Left lung (tissue), 10 donors: ENCODE measurements around the gene WRAP73. TPM values are rescaled to one million over a fixed set of nuclear protein-coding genes. Genes with fewer than 3 reads are reported as not detected.

ENCODE experiments used
- ATAC-seq: fragments of 200-7000 bp; cut with Tn5 transposase; one replicate; pipeline ENCODE4 v1.9.1; 2020; ENCODE audit warnings: moderate library complexity
- DNase-seq, 4 donors: peaks; one replicate each; pipeline ENCODE4 v3.0.0-alpha.2; 2013 to 2020
- H3K27ac ChIP-seq, 2 donors: fragments of 200-600 bp; sonication (generic) in 1 of 2; one replicate each; pipeline versions ENCODE4 v1.5.0 to v1.8.0; 2020 to 2021
- H3K27me3 ChIP-seq, 2 donors: fragments of 200-600 bp; sonication (generic) in 1 of 2; one replicate each; pipeline versions ENCODE4 v1.5.0 to v1.8.0; 2020 to 2021
- H3K36me3 ChIP-seq, 2 donors: fragments of 200-600 bp; sonication (generic) in 1 of 2; one replicate each; pipeline versions ENCODE4 v1.5.0 to v1.8.0; 2020 to 2021
- H3K4me1 ChIP-seq, 2 donors: fragments of 200-600 bp; one replicate each; pipeline ENCODE4 v1.8.0; 2021
- H3K4me3 ChIP-seq, 2 donors: fragments of 200-600 bp; sonication (generic) in 1 of 2; one replicate each; pipeline versions ENCODE4 v1.5.0 to v1.8.0; 2020 to 2021; ENCODE audit warnings: mild to moderate bottlenecking in 1 of 2
- H3K9me3 ChIP-seq, 2 donors: fragments of 200-600 bp; sonication (generic) in 1 of 2; one replicate each; pipeline versions ENCODE4 v1.5.0 to v1.8.0; 2020 to 2021
- CTCF ChIP-seq, 2 donors: fragments of 200-600 bp; sonication (generic) in 1 of 2; IDR thresholded peaks; one replicate each; pipeline versions ENCODE4 v1.5.0 to v1.8.0; 2021; ENCODE audit warnings: antibody characterized with exemption in 2 of 2
- intact Hi-C, 2 donors: fragments of 100-400 bp; cut with DNase I; formaldehyde crosslinking; loops; one replicate each; pipeline versions ENCODE4 v1.11.2 to v1.14.2; 2022
- polyA plus RNA-seq, 6 donors: library from polyadenylated mRNA; unstranded; fragments of 120-200 nt; gene quantifications; one replicate each; pipeline ENCODE4 v1.2.1, GENCODE V29; 2013; ENCODE audit not compliant: insufficient read length in 6 of 6
- total RNA-seq, 2 donors: library from RNA; stranded (reverse); fragmentation: NEBNext Ultra II Directional; extraction: Animal tissue kit (Norgen Biotek cat#: 25700); gene quantifications; one replicate each; pipeline ENCODE4 v1.2.1, GENCODE V29; 2021
- donor health status: DM: no; HTN: yes; CAD: no.
- donor health status: DM: no; HTN: no; CAD: no.

Gene WRAP73
- total and polyA plus RNA-seq, 8 donors = 14.3 to 23.1 (median 16.0) TPM

DNA sequence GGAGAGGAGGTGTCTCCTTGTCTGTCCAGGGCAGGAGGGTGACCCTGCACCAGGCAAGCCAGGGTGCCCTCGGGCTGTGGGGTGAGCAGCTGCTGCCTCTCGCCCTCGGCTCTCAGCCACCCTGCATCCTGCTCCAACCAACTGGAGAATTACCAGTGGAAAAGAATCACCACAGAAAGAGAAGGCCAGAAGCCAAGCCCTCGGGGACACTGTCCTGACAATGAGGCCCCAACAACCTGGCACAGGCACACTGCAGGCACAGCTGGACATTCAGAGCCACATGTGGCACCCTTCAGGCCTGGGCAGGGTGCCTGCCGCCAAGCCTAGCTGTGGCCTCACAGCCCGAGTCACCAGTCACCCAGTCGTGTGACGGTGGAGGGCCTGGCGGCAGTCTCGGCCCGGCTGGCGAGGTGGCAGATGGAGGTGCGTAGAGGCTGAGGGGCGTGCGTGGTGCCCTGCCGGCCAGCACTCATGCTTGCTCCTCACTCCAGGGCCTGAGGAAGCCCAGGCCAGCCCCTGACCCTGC lies 50.6 kb downstream of the WRAP73 start:
- ATAC-seq = peak; percentile 62
- peaks cover 28 to 44% of the 10 kb centered on the region in 2 donors for H3K4me1 ChIP-seq

DNA sequence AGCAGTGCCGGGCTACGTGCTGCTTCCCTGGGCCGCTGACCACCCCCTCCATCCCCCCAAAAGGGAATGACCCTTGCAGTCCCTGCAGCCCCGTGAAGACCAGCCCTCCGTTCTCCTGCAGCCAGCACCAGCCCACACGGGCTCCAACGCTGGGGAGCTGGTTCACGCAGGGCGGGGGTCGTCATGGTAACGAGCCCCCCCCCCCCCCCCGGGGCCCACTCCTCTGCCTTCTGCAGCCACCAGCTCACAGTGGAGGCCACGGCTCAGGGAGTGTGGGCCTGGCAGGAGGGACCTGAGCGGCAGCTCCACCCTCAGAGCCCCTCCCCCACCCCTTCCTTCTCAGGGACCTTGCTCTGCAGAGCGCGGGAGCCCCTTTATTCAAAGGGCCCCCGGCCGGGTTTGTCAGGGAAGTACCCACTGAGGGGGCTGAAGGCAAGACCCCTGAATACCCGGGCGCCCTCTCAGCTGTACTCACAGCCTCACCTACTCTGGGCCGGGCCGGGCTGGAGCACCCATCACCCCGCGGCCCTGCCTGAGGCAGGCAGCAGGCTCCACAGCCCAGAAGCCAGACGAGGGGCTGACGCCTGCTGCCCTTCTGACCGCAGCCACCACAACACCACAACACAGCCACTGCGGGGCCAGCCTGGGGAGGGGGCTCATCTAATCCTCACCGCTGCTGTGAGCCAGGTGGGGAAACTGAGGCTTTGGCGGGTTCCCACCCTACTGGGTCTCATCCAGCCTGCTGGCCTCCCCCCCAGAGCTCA lies 51.2 kb downstream of the WRAP73 start:
- DNase-seq (no peak), ATAC-seq (peak; percentile 46)
- Histone ChIP-seq H3K4me1 (peaks cover 28 to 47% of the 10 kb centered on the region in 2 donors), H3K27ac (peak overlapping the region in 1 of 2 donors; percentile 28), H3K9me3 (no peaks in the 10 kb centered on the region), H3K4me3 (peak overlapping the region in 1 of 2 donors; percentile 5), H3K36me3 (no peaks in the 10 kb centered on the region), H3K27me3 (no peaks in the 10 kb centered on the region)
- intact Hi-C loops = no loop called here
- no peak for TF ChIP-seq CTCF (IDR thresholded peaks at IDR 0.05)

More for the DNA sequence above, 50.6 kb downstream of the WRAP73 start:
- H3K27ac ChIP-seq = no peak overlapping the region
- H3K9me3 ChIP-seq = no peaks in the 10 kb centered on the region
- no peak for TF ChIP-seq CTCF (IDR thresholded peaks at IDR 0.05)
- no peaks in the 10 kb centered on the region for H3K36me3 ChIP-seq
- H3K27me3 ChIP-seq = no peaks in the 10 kb centered on the region
- peak in 1 of 4 donors; percentile 53 for DNase-seq
- intact Hi-C loops = no loop called here
- no peak overlapping the region for H3K4me3 ChIP-seq

DNA sequence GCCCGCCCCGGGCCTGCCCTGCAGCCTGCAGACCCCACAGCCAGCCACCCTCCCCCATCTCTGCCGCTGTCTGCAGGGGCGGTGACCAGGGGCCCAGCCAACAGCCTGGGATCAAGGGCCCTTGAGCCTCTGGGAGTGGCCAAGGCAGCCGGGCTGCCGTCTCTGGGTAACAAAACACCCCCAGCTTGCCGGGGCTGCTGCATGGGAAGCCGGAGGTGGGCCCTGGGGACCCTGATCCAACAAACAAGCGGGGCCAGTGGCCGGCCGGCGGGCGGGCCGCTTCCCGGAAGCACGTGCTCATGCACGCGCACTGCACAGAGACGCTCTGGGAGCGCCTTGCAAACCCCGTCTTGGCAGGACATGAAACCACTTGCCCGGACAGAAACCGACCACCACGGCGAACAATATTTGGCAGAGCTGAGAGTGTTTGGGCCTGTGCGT lies 51.8 kb downstream of the WRAP73 start:
- peaks cover 28 to 51% of the 10 kb centered on the region in 2 donors for H3K4me1 ChIP-seq
- H3K4me3 ChIP-seq = peak overlapping the region in 1 of 2 donors; percentile 5
- no peaks in the 10 kb centered on the region for H3K9me3 ChIP-seq
- ATAC-seq (peak; percentile 79), DNase-seq (peak; percentile 70 to 96 (median 87))
- no peak for TF ChIP-seq CTCF (IDR thresholded peaks at IDR 0.05)
- H3K27me3 ChIP-seq = no peaks in the 10 kb centered on the region
- no peaks in the 10 kb centered on the region for H3K36me3 ChIP-seq
- peak overlapping the region in 1 of 2 donors; percentile 28 for H3K27ac ChIP-seq
- intact Hi-C loops = no loop called here

GRCh38 chr1:3597599-3597964 lies 52.3 kb downstream of the WRAP73 start:
- no peak for TF ChIP-seq CTCF (IDR thresholded peaks at IDR 0.05)
- peak overlapping the region in 1 of 2 donors; percentile 5 for H3K4me3 ChIP-seq
- H3K9me3 ChIP-seq = no peaks in the 10 kb centered on the region
- H3K27me3 ChIP-seq = no peaks in the 10 kb centered on the region
- H3K27ac ChIP-seq = no peak overlapping the region
- intact Hi-C loops = no loop called here
- ATAC-seq (no peak), DNase-seq (no peak)
- peaks cover 28 to 49% of the 10 kb centered on the region in 2 donors for H3K4me1 ChIP-seq
- no peaks in the 10 kb centered on the region for H3K36me3 ChIP-seq
